A549 (cell line): ENCODE results near the gene AGXT2.

Source experiments
- BHLHE40 ChIP-seq: IDR thresholded peaks from 2 replicates; pipeline ENCODE4 v1.6.1; 2012; ENCODE audit warnings: low read depth, low read length, inconsistent platforms
- EP300 ChIP-seq, 2 experiments: fragments of >200 bp; sonication (Bioruptor Twin); formaldehyde crosslinking; IDR thresholded peaks; 2 replicates in 1 of 2; 3 replicates in 1 of 2; pipeline ENCODE4 v1.6.1; 2016 to 2017
- HDAC2 ChIP-seq: fragments of 200-600 bp; sonication (generic); IDR thresholded peaks from 2 replicates; pipeline ENCODE4 v1.6.1; 2016
- JUN ChIP-seq, 2 experiments: fragments of >200 bp; sonication (Bioruptor Twin); formaldehyde crosslinking; IDR thresholded peaks; 2 replicates in 1 of 2; 3 replicates in 1 of 2; pipeline ENCODE4 v1.6.1; 2016 to 2017
- MAFK ChIP-seq: fragments of 450-650 bp; IDR thresholded peaks from 2 replicates; pipeline ENCODE4 v1.6.1; 2014; ENCODE audit not compliant: partially characterized antibody
- MYC ChIP-seq: IDR thresholded peaks from 2 replicates; pipeline ENCODE4 v1.6.1; 2012; ENCODE audit warnings: mild to moderate bottlenecking, inconsistent platforms, low read length, improper control_type of control experiment, borderline replicate concordance
- NR3C1 ChIP-seq: fragments of >200 bp; sonication (Bioruptor Twin); formaldehyde crosslinking; IDR thresholded peaks from 3 replicates; pipeline ENCODE4 v1.6.1; 2017
- RAD21 ChIP-seq, 2 experiments: fragments of >200 bp in 1 of 2; sonication (Bioruptor Twin) in 1 of 2; formaldehyde crosslinking in 1 of 2; IDR thresholded peaks in 1 of 2; conservative IDR thresholded peaks in 1 of 2; 2 replicates in 1 of 2; 3 replicates in 1 of 2; pipeline ENCODE4 v1.6.1; 2012 to 2018; ENCODE audit warnings: inconsistent platforms in 1 of 2
- SMC3 ChIP-seq: fragments of >200 bp; sonication (Bioruptor Twin); formaldehyde crosslinking; IDR thresholded peaks from 3 replicates; pipeline ENCODE4 v1.6.1; 2018; ENCODE audit warnings: inconsistent platforms
- TF ChIP-seq, protein P1 (sequence below): IDR thresholded peaks from 2 replicates; pipeline ENCODE4 v1.6.1; 2012
- TF ChIP-seq, protein P2 (sequence below): fragments of >200 bp; sonication (Bioruptor Twin); formaldehyde crosslinking; IDR thresholded peaks from 3 replicates; pipeline ENCODE4 v1.5.1; 2016
- TF ChIP-seq, protein P3 (sequence below): fragments of >200 bp; sonication (Bioruptor Twin); formaldehyde crosslinking; IDR thresholded peaks from 3 replicates; pipeline ENCODE4 v1.6.1; 2016
- TF ChIP-seq, protein P4 (sequence below): fragments of >200 bp; sonication (Bioruptor Twin); formaldehyde crosslinking; IDR thresholded peaks from 2 replicates; pipeline ENCODE4 v1.6.1; 2016

DNA sequence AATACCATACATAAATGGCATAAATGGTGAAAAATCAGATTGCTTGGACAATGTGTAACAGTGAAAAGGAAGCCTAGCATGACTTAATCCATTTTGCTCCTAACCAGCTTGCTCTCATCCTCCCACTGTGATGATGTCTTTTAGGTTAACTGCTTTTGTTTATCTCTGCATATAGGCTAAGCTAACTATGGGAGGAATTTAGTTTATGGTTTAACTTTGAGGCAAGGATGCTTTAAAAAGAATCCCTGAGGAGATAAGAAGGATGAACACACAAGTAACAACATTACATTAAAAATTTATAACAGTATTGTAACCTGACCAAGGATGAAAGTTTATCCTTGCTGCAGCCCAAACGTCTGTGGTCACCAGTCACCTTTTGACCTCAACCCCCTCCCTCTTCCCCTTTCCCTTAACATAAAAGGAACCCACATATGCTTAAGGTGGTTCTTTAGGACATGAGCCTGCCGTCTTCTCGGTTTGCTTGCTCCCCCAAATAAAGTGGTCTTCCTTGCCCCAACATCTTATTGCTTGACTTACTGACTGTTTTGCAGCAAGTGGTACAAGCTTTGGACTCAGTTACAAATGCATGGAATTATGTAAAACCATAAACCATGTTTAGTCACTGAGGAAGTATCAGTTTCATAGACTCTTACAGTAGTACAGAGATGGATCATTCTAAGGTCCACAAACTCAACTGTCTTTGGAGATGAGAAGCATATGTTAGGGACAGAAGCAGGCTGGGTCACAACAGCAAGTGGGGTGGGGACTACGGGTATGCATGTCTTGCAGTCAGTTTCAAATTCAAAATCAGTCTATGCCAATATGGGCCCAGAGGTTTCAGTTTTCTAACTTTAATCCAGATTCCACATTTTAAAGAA lies 31.3 kb downstream of the AGXT2 start:
- no peak for TF ChIP-seq EP300 (IDR thresholded peaks at IDR 0.05)
- TF ChIP-seq, protein P1, sequence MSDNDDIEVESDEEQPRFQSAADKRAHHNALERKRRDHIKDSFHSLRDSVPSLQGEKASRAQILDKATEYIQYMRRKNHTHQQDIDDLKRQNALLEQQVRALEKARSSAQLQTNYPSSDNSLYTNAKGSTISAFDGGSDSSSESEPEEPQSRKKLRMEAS = no peak
- no peak for TF ChIP-seq JUN (IDR thresholded peaks at IDR 0.05)
- no peak for TF ChIP-seq MYC
- TF ChIP-seq, protein P2, sequence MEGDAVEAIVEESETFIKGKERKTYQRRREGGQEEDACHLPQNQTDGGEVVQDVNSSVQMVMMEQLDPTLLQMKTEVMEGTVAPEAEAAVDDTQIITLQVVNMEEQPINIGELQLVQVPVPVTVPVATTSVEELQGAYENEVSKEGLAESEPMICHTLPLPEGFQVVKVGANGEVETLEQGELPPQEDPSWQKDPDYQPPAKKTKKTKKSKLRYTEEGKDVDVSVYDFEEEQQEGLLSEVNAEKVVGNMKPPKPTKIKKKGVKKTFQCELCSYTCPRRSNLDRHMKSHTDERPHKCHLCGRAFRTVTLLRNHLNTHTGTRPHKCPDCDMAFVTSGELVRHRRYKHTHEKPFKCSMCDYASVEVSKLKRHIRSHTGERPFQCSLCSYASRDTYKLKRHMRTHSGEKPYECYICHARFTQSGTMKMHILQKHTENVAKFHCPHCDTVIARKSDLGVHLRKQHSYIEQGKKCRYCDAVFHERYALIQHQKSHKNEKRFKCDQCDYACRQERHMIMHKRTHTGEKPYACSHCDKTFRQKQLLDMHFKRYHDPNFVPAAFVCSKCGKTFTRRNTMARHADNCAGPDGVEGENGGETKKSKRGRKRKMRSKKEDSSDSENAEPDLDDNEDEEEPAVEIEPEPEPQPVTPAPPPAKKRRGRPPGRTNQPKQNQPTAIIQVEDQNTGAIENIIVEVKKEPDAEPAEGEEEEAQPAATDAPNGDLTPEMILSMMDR = no peak
- no peak for TF ChIP-seq RAD21 (conservative IDR thresholded peaks at IDR 0.05 in 1 of 2, IDR thresholded peaks at IDR 0.05 in 1 of 2)
- TF ChIP-seq, protein P3, sequence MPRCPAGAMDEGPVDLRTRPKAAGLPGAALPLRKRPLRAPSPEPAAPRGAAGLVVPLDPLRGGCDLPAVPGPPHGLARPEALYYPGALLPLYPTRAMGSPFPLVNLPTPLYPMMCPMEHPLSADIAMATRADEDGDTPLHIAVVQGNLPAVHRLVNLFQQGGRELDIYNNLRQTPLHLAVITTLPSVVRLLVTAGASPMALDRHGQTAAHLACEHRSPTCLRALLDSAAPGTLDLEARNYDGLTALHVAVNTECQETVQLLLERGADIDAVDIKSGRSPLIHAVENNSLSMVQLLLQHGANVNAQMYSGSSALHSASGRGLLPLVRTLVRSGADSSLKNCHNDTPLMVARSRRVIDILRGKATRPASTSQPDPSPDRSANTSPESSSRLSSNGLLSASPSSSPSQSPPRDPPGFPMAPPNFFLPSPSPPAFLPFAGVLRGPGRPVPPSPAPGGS = no peak
- TF ChIP-seq, protein P4, sequence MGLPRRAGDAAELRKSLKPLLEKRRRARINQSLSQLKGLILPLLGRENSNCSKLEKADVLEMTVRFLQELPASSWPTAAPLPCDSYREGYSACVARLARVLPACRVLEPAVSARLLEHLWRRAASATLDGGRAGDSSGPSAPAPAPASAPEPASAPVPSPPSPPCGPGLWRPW = no peak
- no peak for TF ChIP-seq MAFK
- TF ChIP-seq BHLHE40 = no peak
- no peak for TF ChIP-seq HDAC2
- TF ChIP-seq SMC3 = no peak
- TF ChIP-seq NR3C1 = no peak
